Right cardiac atrium (tissue), 5 donors: ENCODE data around the gene ZPBP2. TPM values are rescaled to one million over a fixed set of nuclear protein-coding genes. Genes with fewer than 3 reads are reported as not detected.

Experiments
- ATAC-seq, 2 donors: fragments of 200-7000 bp; cut with Tn5 transposase; one replicate each; pipeline versions ENCODE4 v1.8.0 to v1.9.1; 2020; ENCODE audit warnings: moderate library complexity in 2 of 2, mild to moderate bottlenecking in 1 of 2
- DNase-seq, 3 donors: peaks; one replicate each; pipeline ENCODE4 v3.0.0-alpha.2; 2020
- H3K27ac ChIP-seq: one replicate; pipeline ENCODE4 v1.5.1; 2013; ENCODE audit warnings: mild to moderate bottlenecking, low read length, control low read depth, moderate library complexity
- H3K27me3 ChIP-seq: one replicate; pipeline ENCODE4 v1.6.1; 2013; ENCODE audit not compliant: control insufficient read depth, insufficient read depth
- H3K4me1 ChIP-seq: one replicate; pipeline ENCODE4 v1.6.1; 2013; ENCODE audit warnings: low read length; ENCODE audit not compliant: control insufficient read depth, insufficient read depth
- H3K4me3 ChIP-seq: one replicate; pipeline ENCODE4 v1.5.1; 2013; ENCODE audit warnings: low read length, control low read depth
- H3K9me3 ChIP-seq: one replicate; pipeline ENCODE4 v1.6.1; 2013; ENCODE audit warnings: low read length; ENCODE audit not compliant: control insufficient read depth
- WGBS: extraction: QIAGEN DNeasy Blood & Tissue Kit; methylation state at CpG from one replicate; pipeline ENCODE4 v1.1.7; 2013; 5-methylcytosine and 5-hydroxymethylcytosine counted together
- intact Hi-C, 4 donors: fragments of 100-400 bp; cut with DNase I; formaldehyde crosslinking; loops; one replicate each; pipeline versions ENCODE4 v1.11.0 to v1.14.0; 2022 to 2023
- polyA plus RNA-seq: library from polyadenylated mRNA; stranded (reverse); fragments of 200-250 nt; gene quantifications from one replicate; pipeline ENCODE4 v1.2.3, GENCODE V29; 2013
- total RNA-seq, 4 donors: library from RNA; stranded (reverse); fragmentation: NEBNext Ultra II Directional; extraction: Animal tissue kit (Norgen Biotek cat#: 25700); gene quantifications; one replicate each; pipeline ENCODE4 v1.2.1, GENCODE V29; 2021
- donor health status: healthy with polysubstance abuse.
- donor health status: DM: no; HTN: yes; CAD: no.
- donor health status: DM: no; HTN: no; CAD: no.
- donor health status: DM: no; HTN: yes; CAD: no; lungs with severe emphysema.
- donor health status: DM: yes; HTN: yes; CAD: no.

Gene ZPBP2
- total and polyA plus RNA-seq, 5 donors, result not detected

DNA sequence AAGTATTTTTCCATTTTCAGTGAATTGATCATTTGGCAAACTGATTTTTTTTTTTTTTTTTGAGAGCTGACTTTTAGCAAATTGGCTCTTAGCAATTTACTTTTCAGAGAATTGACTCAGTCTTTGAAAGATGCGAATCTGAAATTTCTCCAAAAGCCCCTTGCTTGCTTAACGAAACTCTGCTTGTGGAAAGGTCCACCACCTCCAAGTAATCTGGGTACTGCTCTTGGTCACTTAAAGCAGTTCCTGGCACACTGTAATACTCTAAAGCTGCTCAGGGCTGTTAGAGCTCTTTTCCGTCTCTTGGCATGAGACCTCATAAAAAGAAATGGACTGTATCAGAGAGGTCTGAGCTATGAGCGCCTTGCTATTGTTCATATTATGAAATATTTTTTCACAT lies 47.6 kb downstream of the ZPBP2 start:
- WGBS, result 88% methylated on average over 4 of the region's 4 CpGs
- no peak for DNase-seq
- no peaks in the 10 kb centered on the region for H3K9me3 ChIP-seq
- no peak for ATAC-seq
- no peaks in the 10 kb centered on the region for H3K4me1 ChIP-seq
- no peaks in the 10 kb centered on the region for H3K27me3 ChIP-seq
- no peak overlapping the region for H3K4me3 ChIP-seq
- intact Hi-C loops, result no loop called here
- no peak overlapping the region for H3K27ac ChIP-seq

- WGBS, result 83% methylated on average over 7 of the region's 7 CpGs
- Histone ChIP-seq H3K4me3 (no peak overlapping the region), H3K27ac (no peak overlapping the region), H3K27me3 (no peaks in the 10 kb centered on the region), H3K9me3 (no peaks in the 10 kb centered on the region), H3K4me1 (no peaks in the 10 kb centered on the region)
- DNase-seq, result no peak
- intact Hi-C loops, result no loop called here
- no peak for ATAC-seq
Observed at GRCh38 chr17:39916918-39917317, 48.9 kb downstream of the ZPBP2 start.

- Histone ChIP-seq H3K4me3 (no peak overlapping the region), H3K9me3 (no peaks in the 10 kb centered on the region), H3K27ac (no peak overlapping the region), H3K4me1 (no peaks in the 10 kb centered on the region), H3K27me3 (no peaks in the 10 kb centered on the region)
- DNase-seq (no peak), ATAC-seq (no peak)
- WGBS, result 93% methylated on average over 9 of the region's 9 CpGs
- intact Hi-C loops, result no loop called here
Observed at GRCh38 chr17:39919087-39919683, 51.2 kb downstream of the ZPBP2 start.

DNA sequence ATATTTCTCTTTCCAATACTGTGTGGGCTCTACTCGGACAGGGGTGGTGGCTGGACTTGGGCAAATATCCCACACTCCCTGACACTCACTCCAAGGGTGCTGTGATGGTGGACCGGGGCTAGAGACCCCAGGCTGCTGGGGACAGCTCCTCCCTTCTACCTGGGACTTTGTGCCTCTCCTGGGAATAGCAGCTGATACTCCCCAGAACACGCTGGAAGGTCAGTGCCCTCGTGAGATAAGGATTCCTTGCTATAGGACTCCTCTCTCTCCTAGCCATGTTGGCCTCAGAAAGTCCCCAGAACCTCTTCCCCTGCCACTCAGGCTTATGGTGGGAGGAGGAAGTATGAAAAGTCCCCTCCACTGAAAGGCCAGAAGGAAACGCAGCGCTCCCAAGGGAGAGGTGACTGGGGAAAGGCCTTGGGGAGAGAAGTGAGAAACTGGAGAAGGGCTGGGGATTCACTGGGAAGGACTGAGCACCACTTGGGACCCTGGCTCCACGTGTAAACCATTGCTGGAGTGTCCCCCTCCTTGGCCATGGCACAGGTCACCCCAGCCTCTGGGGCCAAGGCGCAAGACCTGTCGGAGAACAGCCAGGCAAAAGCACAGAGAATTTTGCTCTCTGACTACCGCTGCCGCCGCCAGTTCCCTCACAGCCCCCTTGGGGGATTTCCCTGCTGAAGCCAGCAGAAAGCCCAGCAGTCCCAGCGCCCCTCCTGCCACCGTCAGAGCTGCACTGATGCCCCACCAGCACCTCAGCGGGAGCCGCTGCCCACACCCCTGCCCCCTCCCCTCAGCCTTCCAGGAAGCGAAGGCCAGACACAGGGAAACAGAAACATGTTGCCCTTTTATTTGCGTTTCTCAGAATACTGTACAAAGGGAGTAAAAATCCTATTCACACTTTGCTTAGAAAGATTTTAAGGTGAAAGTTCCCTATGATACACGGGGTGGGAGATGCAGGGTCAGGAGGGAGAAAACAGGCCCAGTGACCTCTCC lies 52.5 kb downstream of the ZPBP2 start:
- DNase-seq (no peak), ATAC-seq (no peak)
- intact Hi-C loops, result no loop called here
- no peaks in the 10 kb centered on the region for H3K27me3 ChIP-seq
- no peaks in the 10 kb centered on the region for H3K4me1 ChIP-seq
- H3K4me3 ChIP-seq, result no peak overlapping the region
- WGBS, result 64% methylated on average over 19 of the region's 19 CpGs
- no peaks in the 10 kb centered on the region for H3K9me3 ChIP-seq
- no peak overlapping the region for H3K27ac ChIP-seq

DNA sequence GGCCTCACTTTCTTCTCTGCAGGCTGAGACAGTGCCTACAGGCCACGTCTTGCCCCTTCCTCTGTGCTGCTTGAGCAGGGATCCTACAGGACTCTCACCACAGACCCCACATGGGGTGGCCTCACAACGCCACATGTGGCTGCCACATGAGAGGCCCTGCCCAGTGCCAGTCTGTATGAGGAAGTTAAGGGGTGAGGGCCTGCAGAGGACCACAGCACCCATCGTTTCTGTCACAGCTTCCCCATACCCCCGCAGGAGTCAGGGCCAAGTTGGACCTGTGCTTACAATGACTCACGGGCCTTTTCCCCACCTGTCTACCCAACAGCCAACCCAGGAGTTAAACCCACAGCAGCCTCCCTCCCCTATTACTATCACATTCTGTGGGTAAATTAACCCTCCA lies 53.3 kb downstream of the ZPBP2 start:
- H3K4me1 ChIP-seq, result no peaks in the 10 kb centered on the region
- intact Hi-C loops, result no loop called here

DNA sequence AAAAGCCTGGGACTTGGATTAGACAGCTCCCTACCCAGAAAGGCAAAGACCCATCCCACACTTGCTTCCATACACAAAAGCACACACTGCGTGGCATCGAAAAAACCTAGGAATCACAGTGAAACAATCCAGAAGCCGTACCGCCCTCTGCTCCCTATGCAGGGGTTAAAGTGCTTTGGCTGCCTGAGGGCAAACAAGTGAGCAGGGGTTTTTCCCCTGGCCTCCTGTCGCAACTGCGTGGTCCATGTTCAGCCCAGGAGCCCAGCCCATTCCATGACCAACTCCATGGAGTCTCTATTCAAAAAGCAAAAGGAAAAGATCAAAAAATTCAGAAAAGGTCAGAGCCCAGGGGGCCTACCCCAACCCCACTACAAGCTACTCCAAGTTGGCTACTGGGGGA lies 54.0 kb downstream of the ZPBP2 start:
- H3K27me3 ChIP-seq, result no peaks in the 10 kb centered on the region
- no peaks in the 10 kb centered on the region for H3K4me1 ChIP-seq
- H3K9me3 ChIP-seq, result no peaks in the 10 kb centered on the region
- DNase-seq (no peak), ATAC-seq (no peak)
- H3K4me3 ChIP-seq, result no peak overlapping the region
- intact Hi-C loops, result no loop called here
- no peak overlapping the region for H3K27ac ChIP-seq
- WGBS, result 96% methylated on average over 6 of the region's 6 CpGs

More for the DNA sequence above, 53.3 kb downstream of the ZPBP2 start:
- 81% methylated on average over 5 of the region's 5 CpGs for WGBS
- H3K4me3 ChIP-seq, result no peak overlapping the region
- no peak overlapping the region for H3K27ac ChIP-seq
- ATAC-seq (no peak), DNase-seq (no peak)
- H3K9me3 ChIP-seq, result no peaks in the 10 kb centered on the region
- H3K27me3 ChIP-seq, result no peaks in the 10 kb centered on the region

GRCh38 chr17:39923230-39923629 lies 55.2 kb downstream of the ZPBP2 start:
- Histone ChIP-seq H3K27ac (no peak overlapping the region), H3K9me3 (no peaks in the 10 kb centered on the region), H3K4me3 (no peak overlapping the region), H3K27me3 (no peaks in the 10 kb centered on the region), H3K4me1 (no peaks in the 10 kb centered on the region)
- WGBS, result 83% methylated on average over 6 of the region's 6 CpGs
- ATAC-seq (no peak), DNase-seq (no peak)
- intact Hi-C loops, result no loop called here

DNA sequence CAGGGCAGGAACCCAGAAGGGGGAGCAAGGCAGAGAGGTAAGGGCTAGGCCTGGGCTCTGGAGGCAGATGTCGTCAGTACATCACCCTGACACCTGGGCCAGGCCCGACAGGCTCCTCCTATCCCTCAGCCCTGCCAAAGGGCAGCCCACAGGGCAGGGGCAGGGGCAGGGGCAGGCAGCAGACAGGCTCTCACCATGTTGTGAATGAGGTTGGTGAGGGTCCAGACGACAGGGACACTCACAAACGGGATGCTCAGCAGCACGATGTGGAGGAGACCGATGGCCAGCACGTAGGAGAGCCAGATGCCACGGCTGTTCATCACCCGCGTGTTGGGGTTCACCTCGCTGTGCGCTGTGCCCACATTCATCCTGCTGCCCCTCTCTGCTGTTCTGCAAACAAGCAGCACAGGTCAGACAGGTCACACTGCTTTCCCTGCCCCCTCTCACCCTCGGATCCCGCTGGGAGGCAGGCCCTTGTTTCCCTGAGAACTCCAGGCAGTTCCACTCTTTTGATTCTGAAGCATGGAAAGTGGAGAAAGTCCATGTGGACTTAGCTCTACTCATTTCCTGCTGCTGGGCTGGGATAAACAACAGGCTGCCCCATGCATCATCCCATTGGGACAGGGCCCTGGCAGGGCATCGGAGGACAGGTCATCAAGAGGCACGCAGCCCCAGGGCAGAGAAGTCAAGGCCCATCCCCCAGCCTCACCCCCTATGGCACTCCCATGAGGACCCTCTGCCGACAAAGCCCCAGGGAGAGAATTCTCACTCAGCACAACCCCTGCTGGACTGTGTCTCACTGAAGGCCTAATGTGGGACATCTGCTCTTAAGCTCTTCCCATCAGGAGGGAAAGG lies 56.1 kb downstream of the ZPBP2 start:
- ATAC-seq (no peak), DNase-seq (peak in 1 of 3 donors; percentile 40)
- intact Hi-C loops, result no loop called here
- Histone ChIP-seq H3K4me3 (no peak overlapping the region), H3K9me3 (no peaks in the 10 kb centered on the region), H3K27ac (no peak overlapping the region), H3K27me3 (no peaks in the 10 kb centered on the region), H3K4me1 (peaks cover 6% of the 10 kb centered on the region)
- WGBS, result 70% methylated on average over 17 of the region's 17 CpGs

- WGBS, result 66% methylated on average over 3 of the region's 3 CpGs
Observed at GRCh38 chr17:39924691-39925055, 56.7 kb downstream of the ZPBP2 start.

GRCh38 chr17:39925282-39926134 lies 57.5 kb downstream of the ZPBP2 start:
- no peak overlapping the region for H3K4me3 ChIP-seq
- DNase-seq (peak in 1 of 3 donors; percentile 37), ATAC-seq (no peak)
- no peaks in the 10 kb centered on the region for H3K27me3 ChIP-seq
- WGBS, result 81% methylated on average over 11 of the region's 11 CpGs
- peaks cover 6% of the 10 kb centered on the region for H3K4me1 ChIP-seq
- H3K27ac ChIP-seq, result no peak overlapping the region
- intact Hi-C loops, result no loop called here
- no peaks in the 10 kb centered on the region for H3K9me3 ChIP-seq

More at GRCh38 chr17:39924691-39925055, 56.7 kb downstream of the ZPBP2 start:
- H3K9me3 ChIP-seq, result no peaks in the 10 kb centered on the region
- intact Hi-C loops, result no loop called here
- no peak overlapping the region for H3K4me3 ChIP-seq
- ATAC-seq, result no peak
- no peak overlapping the region for H3K27ac ChIP-seq
- peak in 1 of 3 donors; percentile 15 for DNase-seq
- H3K27me3 ChIP-seq, result no peaks in the 10 kb centered on the region
- peaks cover 6% of the 10 kb centered on the region for H3K4me1 ChIP-seq
